ENCODE data around the gene EPS8L2. TPM values are rescaled to one million over a fixed set of nuclear protein-coding genes. Genes with fewer than 3 reads are reported as not detected.

The EPS8L2 gene
- total and polyA plus RNA-seq, 2 of the 13 experiments (the other 11 are each of a cell fraction or from before 2014, with no cell fraction given) = 89.3 to 416 TPM

DNA sequence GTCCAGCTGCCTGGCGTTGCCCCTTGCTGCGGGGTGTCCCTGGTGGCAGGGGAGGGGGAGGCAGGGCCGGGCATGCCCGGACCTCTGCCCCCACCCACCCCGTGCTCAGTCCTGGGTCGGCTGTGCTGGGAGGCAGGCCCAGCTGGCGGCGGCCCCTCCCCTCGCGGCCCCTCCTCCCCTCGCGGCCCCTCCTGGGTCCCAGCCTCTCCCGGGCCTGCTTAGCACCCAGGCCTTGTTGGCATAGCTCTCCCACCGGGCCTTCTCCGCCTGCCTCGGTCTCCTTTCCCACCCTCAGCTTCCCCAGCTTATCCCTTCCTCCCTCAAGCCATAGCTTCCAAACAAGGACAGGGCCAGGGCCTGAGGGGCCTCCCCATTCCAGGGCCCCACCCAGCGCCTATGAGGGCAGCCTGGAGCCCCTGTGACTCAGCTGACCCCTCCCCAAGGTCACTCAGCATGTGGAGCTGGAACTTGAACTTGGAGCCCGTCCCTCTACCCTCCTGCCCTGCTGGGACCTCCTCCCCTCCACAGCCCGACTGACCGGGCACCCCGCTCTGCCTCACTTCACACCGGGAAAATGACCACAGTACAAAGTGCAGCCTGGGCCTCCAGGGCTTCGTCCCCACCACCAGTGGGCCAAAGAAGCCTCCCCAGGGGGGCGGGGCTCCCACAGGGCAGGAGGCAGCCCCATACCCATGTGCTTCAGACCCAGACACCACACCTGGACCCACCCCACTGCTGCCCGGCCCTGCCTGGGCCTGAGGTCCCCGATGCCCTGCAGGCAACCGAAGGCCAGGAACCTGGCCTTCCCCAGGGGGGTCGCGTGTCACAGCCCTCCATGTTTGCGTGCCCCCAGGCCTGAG is 1.2 kb downstream of the EPS8L2 start (continued):
- TF ChIP-seq, protein P1, sequence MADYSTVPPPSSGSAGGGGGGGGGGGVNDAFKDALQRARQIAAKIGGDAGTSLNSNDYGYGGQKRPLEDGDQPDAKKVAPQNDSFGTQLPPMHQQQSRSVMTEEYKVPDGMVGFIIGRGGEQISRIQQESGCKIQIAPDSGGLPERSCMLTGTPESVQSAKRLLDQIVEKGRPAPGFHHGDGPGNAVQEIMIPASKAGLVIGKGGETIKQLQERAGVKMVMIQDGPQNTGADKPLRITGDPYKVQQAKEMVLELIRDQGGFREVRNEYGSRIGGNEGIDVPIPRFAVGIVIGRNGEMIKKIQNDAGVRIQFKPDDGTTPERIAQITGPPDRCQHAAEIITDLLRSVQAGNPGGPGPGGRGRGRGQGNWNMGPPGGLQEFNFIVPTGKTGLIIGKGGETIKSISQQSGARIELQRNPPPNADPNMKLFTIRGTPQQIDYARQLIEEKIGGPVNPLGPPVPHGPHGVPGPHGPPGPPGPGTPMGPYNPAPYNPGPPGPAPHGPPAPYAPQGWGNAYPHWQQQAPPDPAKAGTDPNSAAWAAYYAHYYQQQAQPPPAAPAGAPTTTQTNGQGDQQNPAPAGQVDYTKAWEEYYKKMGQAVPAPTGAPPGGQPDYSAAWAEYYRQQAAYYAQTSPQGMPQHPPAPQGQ (CRISPR knock-in tag; IDR thresholded peaks at IDR 0.05; ENCODE audit: borderline replicate concordance) = no peak
- TF ChIP-seq, protein P2, sequence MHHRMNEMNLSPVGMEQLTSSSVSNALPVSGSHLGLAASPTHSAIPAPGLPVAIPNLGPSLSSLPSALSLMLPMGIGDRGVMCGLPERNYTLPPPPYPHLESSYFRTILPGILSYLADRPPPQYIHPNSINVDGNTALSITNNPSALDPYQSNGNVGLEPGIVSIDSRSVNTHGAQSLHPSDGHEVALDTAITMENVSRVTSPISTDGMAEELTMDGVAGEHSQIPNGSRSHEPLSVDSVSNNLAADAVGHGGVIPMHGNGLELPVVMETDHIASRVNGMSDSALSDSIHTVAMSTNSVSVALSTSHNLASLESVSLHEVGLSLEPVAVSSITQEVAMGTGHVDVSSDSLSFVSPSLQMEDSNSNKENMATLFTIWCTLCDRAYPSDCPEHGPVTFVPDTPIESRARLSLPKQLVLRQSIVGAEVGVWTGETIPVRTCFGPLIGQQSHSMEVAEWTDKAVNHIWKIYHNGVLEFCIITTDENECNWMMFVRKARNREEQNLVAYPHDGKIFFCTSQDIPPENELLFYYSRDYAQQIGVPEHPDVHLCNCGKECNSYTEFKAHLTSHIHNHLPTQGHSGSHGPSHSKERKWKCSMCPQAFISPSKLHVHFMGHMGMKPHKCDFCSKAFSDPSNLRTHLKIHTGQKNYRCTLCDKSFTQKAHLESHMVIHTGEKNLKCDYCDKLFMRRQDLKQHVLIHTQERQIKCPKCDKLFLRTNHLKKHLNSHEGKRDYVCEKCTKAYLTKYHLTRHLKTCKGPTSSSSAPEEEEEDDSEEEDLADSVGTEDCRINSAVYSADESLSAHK (CRISPR knock-in tag; IDR thresholded peaks at IDR 0.05; ENCODE audit: borderline replicate concordance) = no peak
- peak; percentile 59 to 75 for TF ChIP-seq EP300 (IDR thresholded peaks at IDR 0.05; ENCODE audit: low read depth in 2 of 2, low read length in 2 of 2)
- TF ChIP-seq EP300 (CRISPR knock-in tag; IDR thresholded peaks at IDR 0.05; ENCODE audit: borderline replicate concordance) = peak; percentile 3; the same call in 1 of the 2 replicates
- TF ChIP-seq SOX5 (CRISPR knock-in tag; IDR thresholded peaks at IDR 0.05; ENCODE audit: borderline replicate concordance) = peak; percentile 65; the same call in 1 of the 2 replicates
- TF ChIP-seq NFE2 (CRISPR knock-in tag; IDR thresholded peaks at IDR 0.05) = no peak
- TF ChIP-seq MAF1 (CRISPR knock-in tag; IDR thresholded peaks at IDR 0.05; ENCODE audit: borderline replicate concordance) = peak; percentile 26; the same call in 1 of the 2 replicates
- peak; percentile 92 for TF ChIP-seq TAF15 (IDR thresholded peaks at IDR 0.05; ENCODE audit: low read depth, low read length, poor library complexity, severe bottlenecking)
- no peak for TF ChIP-seq SIN3B (IDR thresholded peaks at IDR 0.05; ENCODE audit: low read length)
- peak; percentile 88 for TF ChIP-seq ZNF263 (CRISPR knock-in tag; IDR thresholded peaks at IDR 0.05)
- TF ChIP-seq, protein P3, sequence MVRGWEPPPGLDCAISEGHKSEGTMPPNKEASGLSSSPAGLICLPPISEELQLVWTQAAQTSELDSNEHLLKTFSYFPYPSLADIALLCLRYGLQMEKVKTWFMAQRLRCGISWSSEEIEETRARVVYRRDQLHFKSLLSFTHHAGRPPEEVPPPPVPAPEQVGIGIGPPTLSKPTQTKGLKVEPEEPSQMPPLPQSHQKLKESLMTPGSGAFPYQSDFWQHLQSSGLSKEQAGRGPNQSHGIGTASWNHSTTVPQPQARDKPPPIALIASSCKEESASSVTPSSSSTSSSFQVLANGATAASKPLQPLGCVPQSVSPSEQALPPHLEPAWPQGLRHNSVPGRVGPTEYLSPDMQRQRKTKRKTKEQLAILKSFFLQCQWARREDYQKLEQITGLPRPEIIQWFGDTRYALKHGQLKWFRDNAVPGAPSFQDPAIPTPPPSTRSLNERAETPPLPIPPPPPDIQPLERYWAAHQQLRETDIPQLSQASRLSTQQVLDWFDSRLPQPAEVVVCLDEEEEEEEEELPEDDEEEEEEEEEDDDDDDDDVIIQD (CRISPR knock-in tag; IDR thresholded peaks at IDR 0.05; ENCODE audit: low read depth) = peak; percentile 46
- no peak; the same call in 1 of the 2 replicates for TF ChIP-seq ZNF143 (CRISPR knock-in tag; IDR thresholded peaks at IDR 0.05)
- TF ChIP-seq ZFX (CRISPR knock-in tag; IDR thresholded peaks at IDR 0.05; ENCODE audit: low read depth) = peak; percentile 96
- TF ChIP-seq, protein P4, sequence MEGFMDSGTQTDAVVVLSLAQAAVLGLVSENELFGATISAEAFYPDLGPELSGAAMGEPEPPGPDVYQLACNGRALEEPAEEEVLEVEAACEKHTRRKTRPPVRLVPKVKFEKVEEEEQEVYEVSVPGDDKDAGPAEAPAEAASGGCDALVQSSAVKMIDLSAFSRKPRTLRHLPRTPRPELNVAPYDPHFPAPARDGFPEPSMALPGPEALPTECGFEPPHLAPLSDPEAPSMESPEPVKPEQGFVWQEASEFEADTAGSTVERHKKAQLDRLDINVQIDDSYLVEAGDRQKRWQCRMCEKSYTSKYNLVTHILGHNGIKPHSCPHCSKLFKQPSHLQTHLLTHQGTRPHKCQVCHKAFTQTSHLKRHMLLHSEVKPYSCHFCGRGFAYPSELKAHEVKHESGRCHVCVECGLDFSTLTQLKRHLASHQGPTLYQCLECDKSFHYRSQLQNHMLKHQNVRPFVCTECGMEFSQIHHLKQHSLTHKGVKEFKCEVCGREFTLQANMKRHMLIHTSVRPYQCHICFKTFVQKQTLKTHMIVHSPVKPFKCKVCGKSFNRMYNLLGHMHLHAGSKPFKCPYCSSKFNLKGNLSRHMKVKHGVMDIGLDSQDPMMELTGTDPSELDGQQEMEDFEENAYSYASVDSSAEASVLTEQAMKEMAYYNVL (CRISPR knock-in tag; IDR thresholded peaks at IDR 0.05; ENCODE audit: borderline replicate concordance) = peak; percentile 64; the same call in 1 of the 2 replicates
- TF ChIP-seq GTF3A (CRISPR knock-in tag; conservative IDR thresholded peaks at IDR 0.05) = peak; percentile 73; the same call in 1 of the 2 replicates
- peak; percentile 100 for TF ChIP-seq ZSCAN25 (CRISPR knock-in tag; IDR thresholded peaks at IDR 0.05)
- TF ChIP-seq NFYB (CRISPR knock-in tag; IDR thresholded peaks at IDR 0.05) = no peak
- TF ChIP-seq, protein P5, sequence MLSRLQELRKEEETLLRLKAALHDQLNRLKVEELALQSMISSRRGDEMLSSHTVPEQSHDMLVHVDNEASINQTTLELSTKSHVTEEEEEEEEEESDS (CRISPR knock-in tag; IDR thresholded peaks at IDR 0.05; ENCODE audit: borderline replicate concordance) = no peak
- TF ChIP-seq CHD4 (IDR thresholded peaks at IDR 0.05; ENCODE audit: borderline replicate concordance, low read length) = no peak
- TF ChIP-seq, protein P6, sequence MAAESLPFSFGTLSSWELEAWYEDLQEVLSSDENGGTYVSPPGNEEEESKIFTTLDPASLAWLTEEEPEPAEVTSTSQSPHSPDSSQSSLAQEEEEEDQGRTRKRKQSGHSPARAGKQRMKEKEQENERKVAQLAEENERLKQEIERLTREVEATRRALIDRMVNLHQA (CRISPR knock-in tag; IDR thresholded peaks at IDR 0.05) = no peak

Data from HepG2 (cell line).